T-helper 9 cell (primary cell): ENCODE data around the gene RNASE8.

Experiments used
- DNase-seq: peaks from one replicate; pipeline ENCODE4 v3.0.0-alpha.2; 2020

The RNASE8 gene

DNA sequence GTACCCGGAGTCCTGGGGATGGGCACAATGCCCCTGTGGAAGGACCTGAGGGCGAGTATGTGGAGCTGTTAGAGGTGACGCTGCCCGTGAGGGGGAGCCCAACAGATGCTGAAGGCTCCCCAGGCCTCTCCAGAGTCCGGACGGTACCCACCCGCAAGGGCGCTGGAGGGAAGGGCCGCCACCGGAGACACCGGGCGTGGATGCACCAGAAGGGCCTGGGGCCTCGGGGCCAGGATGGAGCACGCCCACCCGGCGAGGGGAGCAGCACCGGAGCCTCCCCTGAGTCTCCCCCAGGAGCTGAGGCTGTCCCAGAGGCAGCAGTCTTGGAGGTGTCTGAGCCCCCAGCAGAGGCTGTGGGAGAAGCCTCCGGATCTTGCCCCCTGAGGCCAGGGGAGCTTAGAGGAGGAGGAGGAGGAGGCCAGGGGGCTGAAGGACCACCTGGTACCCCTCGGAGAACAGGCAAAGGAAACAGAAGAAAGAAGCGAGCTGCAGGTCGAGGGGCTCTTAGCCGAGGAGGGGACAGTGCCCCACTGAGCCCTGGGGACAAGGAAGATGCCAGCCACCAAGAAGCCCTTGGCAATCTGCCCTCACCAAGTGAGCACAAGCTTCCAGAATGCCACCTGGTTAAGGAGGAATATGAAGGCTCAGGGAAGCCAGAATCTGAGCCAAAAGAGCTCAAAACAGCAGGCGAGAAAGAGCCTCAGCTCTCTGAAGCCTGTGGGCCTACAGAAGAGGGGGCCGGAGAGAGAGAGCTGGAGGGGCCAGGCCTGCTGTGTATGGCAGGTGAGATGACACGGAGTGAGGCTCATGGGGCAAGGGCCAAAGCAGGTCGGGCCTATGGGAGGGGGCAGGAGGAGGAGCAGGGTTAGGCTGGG, 17.0 kb downstream of the RNASE8 start:
- DNase-seq, result no peak

DNA sequence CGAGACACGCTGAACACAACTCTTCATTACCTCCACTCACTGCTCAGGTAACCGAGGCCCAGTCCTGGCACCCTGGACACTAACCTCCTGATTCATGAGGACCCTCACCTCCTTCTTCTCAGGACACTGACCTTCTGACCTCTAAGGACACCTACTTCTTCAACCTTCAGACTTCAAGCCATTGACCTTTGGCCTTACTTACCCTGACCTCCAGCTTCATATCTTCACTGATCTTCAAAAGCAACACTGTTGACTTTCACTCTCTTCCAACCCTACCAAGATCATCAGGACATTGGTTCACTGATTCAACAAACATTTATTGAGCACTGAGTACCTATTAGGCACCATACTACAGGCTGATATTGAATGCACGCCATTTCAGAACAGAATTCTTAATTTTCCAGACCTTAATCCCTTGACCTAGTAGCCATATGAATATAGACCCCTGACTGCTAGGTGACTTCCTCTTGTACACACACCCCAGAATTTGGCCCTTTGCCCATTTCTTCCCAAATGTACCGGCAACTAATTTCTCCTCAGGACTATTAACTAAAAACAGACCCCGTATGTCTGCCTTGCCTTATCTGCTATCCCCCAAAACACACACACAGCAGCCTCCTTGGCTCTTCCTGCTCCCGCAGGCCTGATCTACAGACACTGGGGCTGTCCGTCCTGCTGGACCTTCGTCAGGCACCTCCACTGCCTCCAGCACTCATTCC, 18.3 kb downstream of the RNASE8 start:
- no peak for DNase-seq

DNA sequence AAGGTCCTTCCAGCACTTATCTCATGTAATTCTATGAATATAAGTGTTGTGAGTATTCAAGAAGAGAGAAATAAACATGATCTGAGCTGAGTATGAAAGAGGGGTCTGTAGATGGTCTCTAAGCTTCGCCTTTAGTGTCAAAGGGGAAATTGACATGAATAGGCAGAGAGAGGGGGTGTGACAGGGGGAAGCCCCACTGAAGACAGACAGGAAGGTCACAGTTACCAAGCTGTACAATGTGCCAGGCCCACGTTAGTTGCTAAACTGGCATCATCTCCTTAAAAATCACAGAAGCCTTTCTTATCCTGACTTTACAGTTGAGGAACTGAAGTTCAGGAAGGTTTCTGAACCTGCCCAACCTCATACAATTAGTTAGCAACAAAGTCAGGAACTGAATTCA, 20.1 kb downstream of the RNASE8 start:
- no peak for DNase-seq

DNA sequence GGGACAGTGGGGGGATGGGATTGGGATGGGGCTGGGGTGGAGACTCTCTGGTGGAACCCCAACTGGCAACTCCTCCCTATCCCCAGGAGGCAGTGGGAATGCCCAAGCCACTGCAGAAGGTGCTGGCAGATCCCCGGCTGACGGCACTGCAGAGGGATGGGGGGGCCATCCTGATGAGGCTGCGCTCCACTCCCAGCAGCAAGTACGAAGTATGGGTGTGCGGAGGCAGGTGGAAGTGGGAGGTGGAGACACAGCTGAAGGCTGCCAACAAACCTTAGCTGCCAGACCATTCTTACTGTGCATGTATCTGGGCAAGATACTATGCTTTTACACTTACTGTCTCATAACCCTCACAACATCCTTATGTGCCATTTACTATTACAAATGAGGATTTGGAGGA, 20.7 kb downstream of the RNASE8 start:
- no peak for DNase-seq

DNA sequence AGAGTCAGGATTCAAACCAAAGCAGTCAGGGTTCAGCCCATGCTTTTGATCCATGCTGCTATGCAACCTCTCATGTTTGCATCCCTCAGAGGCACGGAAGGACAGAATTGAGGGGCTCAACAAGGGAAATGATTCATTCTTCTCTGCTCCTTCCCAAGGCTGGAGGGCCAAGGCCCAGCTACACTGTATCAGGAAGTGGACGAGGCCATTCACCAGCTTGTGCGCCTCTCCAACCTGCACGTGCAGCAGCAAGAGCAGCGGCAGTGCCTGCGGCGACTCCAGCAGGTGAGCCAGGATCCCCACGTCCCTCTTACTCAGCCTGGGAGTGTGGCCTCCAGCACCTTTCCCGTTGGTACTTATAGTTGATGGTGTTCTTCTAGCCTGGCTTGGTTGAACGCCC, 21.1 kb downstream of the RNASE8 start:
- no peak for DNase-seq

DNA sequence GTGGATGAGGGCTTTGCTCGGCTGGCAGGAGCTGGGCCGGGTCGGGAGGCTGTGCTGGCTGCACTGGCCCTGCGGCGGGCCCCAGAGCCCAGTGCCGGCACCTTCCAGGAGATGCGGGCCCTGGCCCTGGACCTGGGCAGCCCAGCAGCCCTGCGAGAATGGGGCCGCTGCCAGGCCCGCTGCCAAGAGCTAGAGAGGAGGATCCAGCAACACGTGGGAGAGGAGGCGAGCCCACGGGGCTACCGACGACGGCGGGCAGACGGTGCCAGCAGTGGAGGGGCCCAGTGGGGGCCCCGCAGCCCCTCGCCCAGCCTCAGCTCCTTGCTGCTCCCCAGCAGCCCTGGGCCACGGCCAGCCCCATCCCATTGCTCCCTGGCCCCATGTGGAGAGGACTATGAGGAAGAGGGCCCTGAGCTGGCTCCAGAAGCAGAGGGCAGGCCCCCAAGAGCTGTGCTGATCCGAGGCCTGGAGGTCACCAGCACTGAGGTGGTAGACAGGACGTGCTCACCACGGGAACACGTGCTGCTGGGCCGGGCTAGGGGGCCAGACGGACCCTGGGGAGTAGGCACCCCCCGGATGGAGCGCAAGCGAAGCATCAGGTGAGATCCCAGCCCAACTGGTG, 24.0 kb downstream of the RNASE8 start:
- DNase-seq, result no peak

DNA sequence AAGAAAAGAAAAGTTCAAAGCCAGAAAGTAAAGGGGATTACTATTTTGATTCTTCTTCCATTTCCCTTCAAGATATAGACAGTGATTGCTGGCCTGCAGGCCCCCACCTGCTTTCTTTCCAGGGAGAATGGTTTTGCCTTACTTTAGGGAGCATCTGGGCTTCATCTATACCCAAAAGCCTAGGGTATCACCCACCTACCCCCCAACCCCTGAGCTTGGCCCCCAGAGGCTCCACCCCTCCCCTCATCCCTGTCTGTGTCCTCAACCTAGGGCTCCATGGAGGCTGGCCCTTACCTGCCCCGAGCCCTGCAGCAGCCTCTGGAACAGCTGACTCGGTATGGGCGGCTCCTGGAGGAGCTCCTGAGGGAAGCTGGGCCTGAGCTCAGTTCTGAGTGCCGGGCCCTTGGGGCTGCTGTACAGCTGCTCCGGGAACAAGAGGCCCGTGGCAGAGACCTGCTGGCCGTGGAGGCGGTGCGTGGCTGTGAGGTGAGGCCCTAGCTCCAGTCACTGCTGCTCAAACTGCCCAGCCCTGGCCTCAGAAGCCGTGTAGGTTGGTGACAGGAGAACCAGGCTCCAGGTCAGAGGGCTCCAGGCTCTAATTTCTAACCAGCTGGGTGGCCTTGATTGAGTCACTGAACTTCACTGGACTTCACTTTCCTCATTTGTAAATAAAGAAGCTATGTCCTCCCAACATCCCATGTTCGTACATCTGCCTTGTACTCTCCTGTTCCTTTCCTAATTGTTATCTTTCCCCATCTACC, 26.1 kb downstream of the RNASE8 start:
- DNase-seq, result no peak

DNA sequence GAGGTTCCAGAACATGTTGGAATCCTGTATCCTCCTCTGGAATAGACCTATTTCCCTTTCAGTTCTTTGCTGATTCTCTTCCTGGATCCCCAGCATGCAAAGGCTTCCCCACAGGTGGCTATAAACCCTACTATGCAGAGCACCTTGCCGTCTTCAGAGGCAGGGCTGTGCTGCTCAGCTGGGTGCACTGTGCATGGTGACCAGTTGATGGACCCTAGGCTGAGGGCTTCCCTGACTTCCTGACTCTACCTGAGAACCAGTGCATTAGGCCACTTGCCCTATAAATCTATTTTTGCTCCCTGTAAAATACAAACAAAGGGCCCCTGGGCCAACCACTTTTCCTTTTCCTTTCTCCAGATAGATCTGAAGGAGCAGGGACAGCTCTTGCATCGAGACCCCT, 26.8 kb downstream of the RNASE8 start:
- DNase-seq, result no peak

DNA sequence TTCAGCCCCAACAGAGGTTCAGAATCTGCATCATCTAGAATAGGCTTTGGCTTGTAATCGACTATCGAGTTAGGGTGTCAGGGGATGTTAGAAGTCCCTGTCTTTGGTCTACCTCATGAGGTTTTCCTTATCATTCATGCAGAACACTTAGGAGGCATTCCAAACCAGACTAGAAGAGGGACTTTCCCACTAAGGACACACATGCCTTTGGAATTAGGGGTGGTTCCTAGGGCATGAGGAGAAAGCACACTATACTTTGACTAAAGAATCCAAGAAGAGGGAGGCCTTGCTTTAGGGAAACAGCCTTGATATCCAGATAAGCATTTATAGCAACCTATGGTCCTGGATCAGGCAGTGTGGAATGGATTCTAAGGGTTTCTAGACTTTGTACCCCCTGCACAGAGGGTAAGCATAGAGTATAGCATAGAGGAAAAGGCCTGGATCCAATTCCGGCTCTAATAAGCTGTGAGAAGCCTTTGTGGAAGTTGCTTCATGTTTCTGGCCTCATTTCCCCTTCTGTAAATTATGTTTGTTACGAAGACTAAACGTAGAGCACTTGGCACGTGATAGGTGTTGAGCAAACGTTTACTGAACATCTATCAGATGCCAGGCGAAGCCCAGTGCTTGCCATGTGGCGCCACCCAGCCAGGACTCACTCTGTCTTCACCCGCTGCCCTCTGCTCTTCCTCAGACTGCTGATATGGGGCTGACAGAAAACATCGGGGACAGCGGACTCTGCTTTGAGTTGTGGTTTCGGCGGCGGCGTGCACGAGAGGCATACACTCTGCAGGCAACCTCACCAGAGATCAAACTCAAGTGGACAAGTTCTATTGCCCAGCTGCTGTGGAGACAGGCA, 27.6 kb downstream of the RNASE8 start:
- DNase-seq, result no peak

DNA sequence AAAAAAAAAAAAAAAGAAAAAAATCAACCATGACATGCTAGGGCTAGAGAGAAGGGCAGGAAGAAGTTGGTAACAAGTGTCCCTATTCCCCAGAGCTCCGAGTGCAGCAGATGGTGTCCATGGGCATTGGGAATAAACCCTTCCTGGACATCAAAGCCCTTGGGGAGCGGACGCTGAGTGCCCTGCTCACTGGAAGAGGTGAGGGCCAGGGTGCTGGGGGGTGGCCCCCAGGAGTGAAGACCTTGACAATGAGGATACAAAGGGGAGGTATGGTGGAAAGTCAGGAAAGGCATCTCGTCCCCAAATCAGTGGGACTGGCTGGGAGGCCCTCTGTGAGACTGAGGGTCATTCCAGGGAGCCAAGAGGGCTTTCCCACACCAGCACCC, 29.3 kb downstream of the RNASE8 start:
- no peak for DNase-seq

DNA sequence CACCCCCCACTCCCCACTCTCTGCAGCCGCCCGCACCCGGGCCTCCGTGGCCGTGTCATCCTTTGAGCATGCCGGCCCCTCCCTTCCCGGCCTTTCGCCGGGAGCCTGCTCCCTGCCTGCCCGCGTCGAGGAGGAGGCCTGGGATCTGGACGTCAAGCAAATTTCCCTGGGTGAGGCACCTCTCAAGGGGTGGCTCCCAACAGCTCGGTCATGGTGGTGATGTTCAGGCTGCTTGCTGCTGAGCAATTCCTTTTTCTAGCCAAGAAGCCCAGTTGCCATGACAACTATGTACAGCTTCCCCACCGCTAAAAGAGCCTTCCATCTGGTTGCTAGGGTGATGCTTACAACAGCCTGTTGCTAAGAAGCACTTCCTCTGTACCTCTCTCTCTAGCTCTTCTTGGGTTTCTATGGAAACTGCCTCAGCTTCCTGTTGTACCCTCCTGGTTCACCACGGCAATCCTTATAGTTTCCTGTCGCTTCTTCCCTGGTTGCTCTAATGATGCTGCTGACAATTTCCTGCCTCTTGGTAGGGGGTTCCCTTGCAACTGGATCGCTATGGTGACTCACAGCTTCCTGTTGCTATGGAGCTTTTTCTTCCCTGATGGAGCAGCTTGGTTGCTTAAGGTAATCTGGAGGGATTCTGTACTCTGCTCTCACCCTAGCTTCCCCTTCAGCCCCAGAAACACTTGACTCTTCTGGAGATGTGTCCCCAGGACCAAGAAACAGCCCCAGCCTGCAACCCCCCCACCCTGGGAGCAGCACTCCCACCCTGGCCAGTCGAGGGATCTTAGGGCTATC, 29.9 kb downstream of the RNASE8 start:
- DNase-seq, result peak; percentile 68

DNA sequence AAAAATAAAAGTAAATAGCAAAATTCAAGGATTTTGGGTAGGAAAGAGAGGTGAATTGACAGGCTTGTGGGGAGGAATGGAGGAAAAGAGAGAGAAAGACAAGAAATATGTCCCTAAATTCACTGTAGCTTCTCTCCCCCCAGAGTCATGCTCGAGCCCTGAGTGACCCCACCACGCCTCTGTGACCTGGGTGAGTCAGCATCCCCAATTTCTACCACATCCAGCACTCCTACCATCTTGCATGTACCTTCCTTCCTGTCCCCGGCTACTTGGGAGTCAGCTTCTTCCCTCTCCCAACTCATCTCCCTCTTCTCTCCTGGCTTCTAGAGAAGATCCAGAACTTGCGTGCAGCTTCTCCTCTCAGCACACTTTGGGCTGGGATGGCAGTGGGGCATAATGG, 31.1 kb downstream of the RNASE8 start:
- DNase-seq, result no peak

DNA sequence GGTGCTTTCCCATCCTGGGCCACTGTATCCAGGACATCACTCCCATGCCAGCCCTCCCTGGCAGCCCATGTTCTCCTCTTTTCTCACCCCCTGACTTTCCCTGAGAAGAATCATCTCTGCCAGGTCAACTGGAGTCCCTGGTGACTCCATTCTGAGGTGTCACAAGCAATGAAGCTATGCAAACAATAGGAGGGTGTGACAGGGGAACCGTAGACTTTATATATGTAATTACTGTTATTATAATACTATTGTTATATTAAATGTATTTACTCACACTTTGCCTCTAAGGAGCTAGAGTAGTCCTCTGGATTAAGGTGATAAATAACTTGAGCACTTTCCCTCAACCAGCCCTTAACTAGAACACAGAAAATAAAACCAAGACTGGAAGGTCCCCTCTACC, 31.6 kb downstream of the RNASE8 start:
- DNase-seq, result no peak

DNA sequence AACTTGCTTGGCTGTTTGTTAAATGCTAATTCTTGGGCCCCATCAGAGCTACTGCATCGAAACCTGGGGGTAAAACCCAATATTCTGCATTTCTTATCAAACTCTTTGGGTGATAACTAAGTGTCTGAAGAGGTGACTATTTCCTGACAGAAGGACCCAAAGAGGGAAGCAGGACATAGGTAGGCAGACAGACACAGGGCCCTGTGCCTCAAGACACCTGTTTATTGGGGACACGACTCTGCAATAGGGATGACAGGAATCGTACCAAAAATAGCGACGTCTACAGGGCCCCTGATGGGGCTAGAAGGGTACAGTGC, 32.2 kb downstream of the RNASE8 start:
- no peak for DNase-seq

DNA sequence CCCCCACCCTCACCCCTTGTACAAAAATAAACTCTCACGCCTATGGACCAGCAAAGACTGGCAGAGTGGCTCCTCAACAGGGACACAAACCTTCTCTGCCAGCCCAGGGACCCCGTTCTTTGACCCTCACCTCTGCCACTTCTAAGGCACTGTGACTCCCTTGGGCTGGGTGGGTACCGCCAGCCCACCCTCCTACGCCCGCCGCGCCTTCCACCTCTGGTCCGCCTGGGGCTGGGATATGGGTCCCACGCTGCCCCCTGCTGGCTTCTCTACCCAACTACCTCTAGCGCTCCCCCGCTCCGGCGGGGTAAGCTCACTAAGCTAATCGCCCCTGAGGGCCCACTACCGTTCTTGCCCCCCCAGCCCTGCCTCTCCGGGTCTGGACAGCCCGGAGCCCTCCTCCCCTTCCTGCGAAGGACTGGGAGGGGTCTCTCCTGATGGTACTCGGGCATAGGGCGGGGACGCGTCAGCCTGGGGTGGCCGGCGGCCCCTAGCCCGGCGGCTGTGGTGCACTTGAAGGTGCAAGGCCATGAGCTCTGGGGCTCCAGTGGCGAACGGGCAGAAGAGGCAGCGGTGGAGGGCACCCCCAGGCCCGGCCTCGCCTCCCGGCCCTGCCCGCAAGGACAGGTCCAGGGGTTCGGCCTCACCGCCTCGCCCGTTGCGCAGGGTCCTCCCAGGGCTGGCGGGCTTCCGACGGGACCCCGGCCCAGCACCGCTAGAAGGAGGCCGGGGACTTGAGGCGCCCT, 32.7 kb downstream of the RNASE8 start:
- peak; percentile 16 for DNase-seq

DNA sequence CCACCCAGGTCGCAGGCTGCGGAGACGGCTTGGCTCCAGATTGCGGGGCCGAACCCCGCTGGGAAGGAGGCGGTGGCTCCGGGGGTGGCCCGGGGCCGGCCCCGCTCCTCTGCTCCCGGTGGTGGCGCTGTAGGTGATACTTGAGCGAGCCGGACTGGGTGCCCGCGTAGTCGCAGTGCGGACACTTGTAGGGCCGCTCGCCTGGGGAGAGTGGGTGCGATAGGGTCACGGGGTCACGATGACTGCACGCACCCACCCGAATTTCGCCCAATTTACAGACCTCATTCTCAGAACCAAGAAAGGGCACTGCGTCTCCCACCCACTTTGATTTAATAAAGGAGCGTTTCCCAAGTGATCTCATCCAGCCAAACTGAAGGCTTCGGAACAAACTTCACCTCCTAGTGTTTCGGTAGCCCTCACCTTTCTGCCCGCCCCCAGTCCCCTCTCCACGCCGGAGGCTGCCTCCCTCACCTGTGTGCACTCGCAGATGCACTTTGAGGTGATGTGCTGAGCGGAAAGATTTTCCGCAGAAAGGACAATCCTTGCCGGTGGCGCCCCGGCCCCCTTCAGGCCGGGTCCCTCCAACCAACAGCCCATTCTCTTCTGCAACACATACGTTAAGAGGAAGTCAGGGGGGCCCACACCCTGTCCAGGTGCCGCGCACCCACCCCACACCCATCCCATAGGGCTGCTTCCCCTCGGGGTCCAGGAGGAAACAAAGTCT, 33.5 kb downstream of the RNASE8 start:
- no peak for DNase-seq

DNA sequence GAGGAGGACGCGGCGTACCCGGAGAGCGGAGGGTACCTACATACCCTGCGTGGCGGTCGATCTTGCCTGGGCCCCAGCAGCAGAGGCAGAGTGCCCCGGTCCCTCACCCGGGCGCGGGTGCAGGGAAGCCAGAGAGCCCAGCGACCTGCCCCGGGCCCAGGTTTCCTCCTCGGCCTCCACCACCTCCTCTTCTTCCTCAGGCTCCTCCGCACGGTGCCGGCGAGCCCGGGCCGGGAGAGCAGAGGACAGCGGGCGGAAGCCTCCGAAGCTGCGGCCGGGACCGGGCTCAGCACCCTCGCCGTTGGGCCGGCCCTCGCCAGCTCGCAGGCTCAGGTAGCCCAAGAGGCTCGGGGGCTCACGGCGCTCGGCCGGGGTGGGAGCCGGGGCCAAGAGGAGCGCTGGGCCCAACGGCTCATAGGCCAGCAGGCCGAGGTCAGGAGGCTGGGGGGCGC, 34.2 kb downstream of the RNASE8 start:
- DNase-seq, result no peak

DNA sequence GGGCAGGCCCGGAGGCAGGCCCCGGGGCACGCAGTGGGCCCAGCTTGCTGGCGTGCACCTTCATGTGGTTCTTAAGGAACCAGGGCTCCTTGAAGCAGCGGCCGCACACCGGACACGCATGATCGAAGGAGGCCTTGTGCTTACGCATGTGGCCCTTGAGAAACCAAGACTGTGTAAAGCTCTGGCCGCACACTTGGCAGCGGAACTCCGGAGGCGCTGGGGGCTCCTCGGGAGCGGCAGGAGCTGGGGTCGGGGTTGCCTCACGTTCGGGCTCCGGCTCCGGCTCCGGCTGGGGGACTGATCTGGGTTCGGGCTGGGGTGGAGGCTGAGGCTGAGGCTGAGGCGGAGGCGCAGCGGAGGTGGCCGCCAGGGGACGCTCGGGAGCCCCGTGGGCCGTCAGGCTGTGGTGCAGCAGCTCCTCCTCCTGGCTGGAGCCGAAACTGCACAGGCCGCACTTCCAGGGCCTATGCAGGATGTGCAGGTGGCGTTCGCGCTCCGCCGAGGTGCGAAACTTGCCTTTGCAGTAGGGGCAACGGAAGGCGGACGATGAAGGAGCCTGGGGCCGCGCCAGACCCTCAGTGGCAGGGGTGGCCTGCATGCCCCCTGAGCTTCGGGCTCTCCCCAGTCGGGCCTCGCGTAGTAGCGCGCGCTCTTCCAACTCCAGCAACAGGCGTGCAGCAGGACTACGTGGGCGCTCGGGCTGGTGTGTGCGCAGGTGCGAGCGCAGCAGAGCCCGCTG, 34.8 kb downstream of the RNASE8 start:
- peak; percentile 97 for DNase-seq

DNA sequence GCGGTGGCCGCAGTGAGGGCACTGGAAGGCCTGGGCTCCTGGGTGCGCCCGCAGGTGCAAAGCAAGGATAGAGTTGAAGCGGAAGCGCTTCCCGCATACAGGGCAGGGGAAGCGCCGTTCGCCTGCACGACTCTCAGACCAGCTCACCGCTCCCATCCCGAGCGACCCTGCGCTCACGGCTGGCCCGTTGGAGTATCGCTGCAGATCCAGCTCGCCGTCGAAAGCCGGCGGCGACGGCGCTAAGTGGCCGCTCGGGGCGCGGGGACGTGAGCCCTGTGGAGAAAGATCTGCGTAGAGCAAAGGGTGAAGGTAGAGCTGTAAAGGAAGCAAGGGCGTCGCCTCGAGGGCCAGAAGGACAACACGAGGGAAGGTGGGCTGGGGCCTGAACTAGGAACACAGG, 35.4 kb downstream of the RNASE8 start:
- no peak for DNase-seq
